ENCODE measurements around the gene CPTP. TPM values are rescaled to one million over a fixed set of nuclear protein-coding genes. Genes with fewer than 3 reads are reported as not detected.

Gene CPTP
- total RNA-seq, 4 donors from 2014 or later = 15.4 to 44.9 (median 31.5) TPM

DNA sequence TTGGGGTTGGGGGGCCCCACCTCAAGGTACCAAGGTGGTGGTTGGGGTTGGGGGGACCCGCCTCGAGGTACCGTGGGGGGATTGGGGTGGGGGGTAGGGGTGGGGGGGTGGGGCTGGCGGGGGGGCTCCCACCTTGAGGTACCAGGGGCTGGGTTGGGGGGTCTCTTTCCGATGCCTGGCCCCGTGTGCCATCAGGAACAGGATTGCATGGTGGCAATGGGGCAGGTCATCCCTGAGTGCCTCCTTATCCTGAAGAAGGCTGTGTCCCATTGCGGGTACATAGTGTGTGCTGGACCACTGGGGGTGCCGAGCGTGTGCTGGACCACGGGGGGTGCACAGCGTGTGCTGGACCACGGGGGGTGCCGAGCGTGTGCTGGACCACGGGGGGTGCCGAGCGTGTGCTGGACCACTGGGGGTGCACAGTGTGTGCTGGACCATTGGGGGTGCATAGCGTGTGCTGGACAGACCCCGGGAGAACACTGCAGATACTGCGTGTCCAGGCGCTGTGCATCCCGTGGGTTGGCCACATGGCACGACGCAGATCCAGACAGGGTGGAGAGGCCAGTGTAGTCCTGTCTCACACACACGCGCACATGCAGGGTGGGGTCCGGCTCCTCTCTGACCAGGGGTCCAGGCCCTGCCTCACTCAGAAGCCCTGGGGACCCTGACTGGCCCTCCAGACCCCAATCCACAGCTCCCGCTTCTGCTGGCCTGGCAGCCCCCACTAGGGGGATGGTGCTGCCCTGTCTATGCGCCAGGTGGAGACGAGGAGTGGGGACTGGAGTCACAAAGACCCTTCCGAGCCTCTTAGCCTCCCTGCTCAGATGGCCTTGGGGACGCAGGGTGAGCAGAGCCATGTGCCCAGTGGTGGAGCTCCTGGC lies 40.1 kb upstream of the CPTP start:
- TF ChIP-seq EP300 (IDR thresholded peaks at IDR 0.05) (no peak), POLR2AphosphoS5 (IDR thresholded peaks at IDR 0.05) (no peak), POLR2A (IDR thresholded peaks at IDR 0.05; ENCODE audit: low read depth) (no peak)
- TF ChIP-seq, protein P1, sequence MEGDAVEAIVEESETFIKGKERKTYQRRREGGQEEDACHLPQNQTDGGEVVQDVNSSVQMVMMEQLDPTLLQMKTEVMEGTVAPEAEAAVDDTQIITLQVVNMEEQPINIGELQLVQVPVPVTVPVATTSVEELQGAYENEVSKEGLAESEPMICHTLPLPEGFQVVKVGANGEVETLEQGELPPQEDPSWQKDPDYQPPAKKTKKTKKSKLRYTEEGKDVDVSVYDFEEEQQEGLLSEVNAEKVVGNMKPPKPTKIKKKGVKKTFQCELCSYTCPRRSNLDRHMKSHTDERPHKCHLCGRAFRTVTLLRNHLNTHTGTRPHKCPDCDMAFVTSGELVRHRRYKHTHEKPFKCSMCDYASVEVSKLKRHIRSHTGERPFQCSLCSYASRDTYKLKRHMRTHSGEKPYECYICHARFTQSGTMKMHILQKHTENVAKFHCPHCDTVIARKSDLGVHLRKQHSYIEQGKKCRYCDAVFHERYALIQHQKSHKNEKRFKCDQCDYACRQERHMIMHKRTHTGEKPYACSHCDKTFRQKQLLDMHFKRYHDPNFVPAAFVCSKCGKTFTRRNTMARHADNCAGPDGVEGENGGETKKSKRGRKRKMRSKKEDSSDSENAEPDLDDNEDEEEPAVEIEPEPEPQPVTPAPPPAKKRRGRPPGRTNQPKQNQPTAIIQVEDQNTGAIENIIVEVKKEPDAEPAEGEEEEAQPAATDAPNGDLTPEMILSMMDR (IDR thresholded peaks at IDR 0.05) = no peak
- H3K36me3 ChIP-seq = no peaks in the 10 kb centered on the region
- 80% methylated on average over 25 of the region's 32 CpGs for WGBS
- no peak overlapping the region for H3K4me3 ChIP-seq
- intact Hi-C loops (cut with DNase I) = no loop called here
- H3K27me3 ChIP-seq = peaks cover 0 to 38% (median 1%) of the 10 kb centered on the region in 4 donors
- H3K9me3 ChIP-seq = no peaks in the 10 kb centered on the region
- DNase-seq (ENCODE audit: extremely low spot score) = no peak
- H3K27ac ChIP-seq (replicated peaks in 1 of 4) = no peak overlapping the region
- H3K4me1 ChIP-seq = peaks cover 0 to 6% (median 0%) of the 10 kb centered on the region in 4 donors

DNA sequence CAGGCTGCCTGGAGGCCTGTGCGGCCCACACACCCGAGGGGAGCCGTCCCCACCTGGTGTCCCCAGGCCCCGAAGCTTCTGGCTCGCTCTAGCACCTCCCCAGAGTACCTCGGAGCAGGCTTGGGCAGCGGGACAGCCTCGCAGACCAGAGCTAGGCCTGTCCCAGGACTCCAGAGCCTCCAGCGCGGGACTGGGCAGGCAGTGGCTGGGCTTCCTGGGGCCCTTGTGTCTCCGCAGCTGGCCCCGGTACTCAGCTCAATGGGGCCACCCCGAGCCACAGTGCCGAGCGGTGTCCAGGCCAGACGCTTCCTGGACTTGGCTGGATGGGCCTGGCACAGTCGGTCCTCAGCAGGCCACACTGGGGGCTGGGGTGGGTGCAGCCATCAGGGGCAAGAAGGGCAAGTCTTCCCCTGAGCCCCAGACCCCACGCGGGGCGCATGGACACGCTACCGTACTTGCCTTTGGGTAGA lies 39.5 kb upstream of the CPTP start:
- H3K4me1 ChIP-seq = peaks cover 0 to 6% (median 0%) of the 10 kb centered on the region in 4 donors
- no peak overlapping the region for H3K4me3 ChIP-seq
- H3K27me3 ChIP-seq = peaks cover 0 to 38% (median 1%) of the 10 kb centered on the region in 4 donors
- TF ChIP-seq POLR2A (IDR thresholded peaks at IDR 0.05; ENCODE audit: low read depth) (no peak), EP300 (IDR thresholded peaks at IDR 0.05) (no peak), POLR2AphosphoS5 (IDR thresholded peaks at IDR 0.05) (no peak)
- TF ChIP-seq, protein P1 (IDR thresholded peaks at IDR 0.05) = no peak
- no peaks in the 10 kb centered on the region for H3K9me3 ChIP-seq
- no peak overlapping the region for H3K27ac ChIP-seq (replicated peaks in 1 of 4)
- intact Hi-C loops (cut with DNase I) = no loop called here
- 90% methylated on average over 5 of the region's 22 CpGs for WGBS
- no peaks in the 10 kb centered on the region for H3K36me3 ChIP-seq
- no peak for DNase-seq (ENCODE audit: extremely low spot score)

DNA sequence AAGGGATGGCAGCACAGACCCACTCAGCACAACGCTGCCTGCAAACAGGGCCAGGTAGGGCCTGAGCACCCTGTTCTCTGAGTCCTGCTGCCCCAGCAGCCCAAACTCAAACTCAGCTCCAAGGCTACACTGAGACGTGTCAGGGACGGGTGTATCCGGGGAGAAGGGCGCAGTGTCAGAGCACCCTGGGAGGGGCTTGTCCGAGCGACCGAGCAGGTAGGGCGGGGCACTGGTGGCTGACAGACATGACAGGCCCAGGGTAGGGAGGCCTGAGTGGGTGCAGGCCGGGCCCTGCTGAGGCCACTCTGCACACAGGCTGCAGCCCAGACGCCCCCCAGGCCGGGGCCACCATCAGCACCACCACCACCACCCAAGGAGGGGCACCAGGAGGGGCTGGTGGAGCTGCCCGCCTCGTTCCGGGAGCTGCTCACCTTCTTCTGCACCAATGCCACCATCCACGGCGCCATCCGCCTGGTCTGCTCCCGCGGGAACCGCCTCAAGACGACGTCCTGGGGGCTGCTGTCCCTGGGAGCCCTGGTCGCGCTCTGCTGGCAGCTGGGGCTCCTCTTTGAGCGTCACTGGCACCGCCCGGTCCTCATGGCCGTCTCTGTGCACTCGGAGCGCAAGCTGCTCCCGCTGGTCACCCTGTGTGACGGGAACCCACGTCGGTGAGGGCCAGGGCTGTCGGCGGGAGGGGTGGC lies 38.8 kb upstream of the CPTP start:
- 45% methylated on average over 4 of the region's 37 CpGs for WGBS
- DNase-seq (ENCODE audit: extremely low spot score) = no peak
- no peaks in the 10 kb centered on the region for H3K9me3 ChIP-seq
- H3K4me3 ChIP-seq = no peak overlapping the region
- intact Hi-C loops (cut with DNase I) = no loop called here
- no peaks in the 10 kb centered on the region for H3K36me3 ChIP-seq
- H3K27ac ChIP-seq (replicated peaks in 1 of 4) = no peak overlapping the region
- TF ChIP-seq POLR2A (IDR thresholded peaks at IDR 0.05; ENCODE audit: low read depth) (no peak), EP300 (IDR thresholded peaks at IDR 0.05) (no peak), POLR2AphosphoS5 (IDR thresholded peaks at IDR 0.05) (no peak)
- TF ChIP-seq, protein P1 (IDR thresholded peaks at IDR 0.05) = no peak
- H3K27me3 ChIP-seq = peaks cover 0 to 38% (median 1%) of the 10 kb centered on the region in 4 donors
- H3K4me1 ChIP-seq = peaks cover 0 to 12% (median under 1%) of the 10 kb centered on the region in 4 donors

DNA sequence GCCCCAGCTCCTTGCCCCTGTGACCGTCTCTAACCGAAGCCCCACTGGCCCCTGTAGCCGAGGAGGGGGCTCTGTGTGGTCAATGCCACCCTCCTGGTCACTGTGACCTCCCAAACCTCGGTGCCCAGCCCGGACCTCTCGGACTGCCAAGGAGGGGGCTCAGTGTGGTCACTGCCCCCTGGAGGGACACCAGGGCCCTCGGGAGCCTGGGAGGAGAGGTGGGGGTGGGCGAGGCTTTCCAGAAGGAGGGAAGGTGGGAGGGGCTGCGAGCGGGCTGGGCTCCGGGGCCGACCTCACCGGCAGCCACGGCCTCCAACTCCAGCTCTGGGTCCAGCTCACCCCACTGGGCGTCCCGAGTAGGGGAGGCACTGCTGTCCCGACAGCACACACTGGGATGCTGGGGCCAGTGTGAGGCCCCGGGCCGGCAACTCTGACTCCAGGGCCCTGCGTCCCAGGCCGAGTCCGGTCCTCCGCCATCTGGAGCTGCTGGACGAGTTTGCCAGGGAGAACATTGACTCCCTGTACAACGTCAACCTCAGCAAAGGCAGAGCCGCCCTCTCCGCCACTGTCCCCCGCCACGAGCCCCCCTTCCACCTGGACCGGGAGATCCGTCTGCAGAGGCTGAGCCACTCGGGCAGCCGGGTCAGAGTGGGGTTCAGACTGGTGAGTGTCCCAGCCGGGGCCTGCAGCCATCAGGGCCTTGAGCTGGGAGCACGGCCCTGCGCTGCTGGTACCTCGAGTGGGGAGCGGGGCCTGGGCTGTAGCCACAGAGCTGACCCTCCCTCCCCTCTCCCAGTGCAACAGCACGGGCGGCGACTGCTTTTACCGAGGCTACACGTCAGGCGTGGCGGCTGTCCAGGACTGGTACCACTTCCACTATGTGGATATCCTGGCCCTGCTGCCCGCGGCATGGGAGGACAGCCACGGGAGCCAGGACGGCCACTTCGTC lies 38.0 kb upstream of the CPTP start:
- Histone ChIP-seq H3K4me1 (peaks cover 0 to 18% (median 8%) of the 10 kb centered on the region in 4 donors), H3K36me3 (no peaks in the 10 kb centered on the region), H3K27me3 (peaks cover 0 to 38% (median 1%) of the 10 kb centered on the region in 4 donors), H3K4me3 (no peak overlapping the region), H3K9me3 (no peaks in the 10 kb centered on the region), H3K27ac (replicated peaks in 1 of 4) (no peak overlapping the region)
- intact Hi-C loops (cut with DNase I) = no loop called here
- no peak for DNase-seq (ENCODE audit: extremely low spot score)
- WGBS = 37% methylated on average over 18 of the region's 50 CpGs
- TF ChIP-seq POLR2AphosphoS5 (IDR thresholded peaks at IDR 0.05) = no peak
- no peak for TF ChIP-seq POLR2A (IDR thresholded peaks at IDR 0.05; ENCODE audit: low read depth)
- TF ChIP-seq, protein P1 (IDR thresholded peaks at IDR 0.05) = no peak
- TF ChIP-seq EP300 (IDR thresholded peaks at IDR 0.05) = no peak

All from esophagus muscularis mucosa (tissue), 4 donors.